ENCODE results near the gene ADGRF1. TPM values are rescaled to one million over a fixed set of nuclear protein-coding genes. Genes with fewer than 3 reads are reported as not detected.

The ADGRF1 gene
- polyA plus RNA-seq, 1 of the 3 experiments (the other 2 are of a cell fraction): not detected

DNA sequence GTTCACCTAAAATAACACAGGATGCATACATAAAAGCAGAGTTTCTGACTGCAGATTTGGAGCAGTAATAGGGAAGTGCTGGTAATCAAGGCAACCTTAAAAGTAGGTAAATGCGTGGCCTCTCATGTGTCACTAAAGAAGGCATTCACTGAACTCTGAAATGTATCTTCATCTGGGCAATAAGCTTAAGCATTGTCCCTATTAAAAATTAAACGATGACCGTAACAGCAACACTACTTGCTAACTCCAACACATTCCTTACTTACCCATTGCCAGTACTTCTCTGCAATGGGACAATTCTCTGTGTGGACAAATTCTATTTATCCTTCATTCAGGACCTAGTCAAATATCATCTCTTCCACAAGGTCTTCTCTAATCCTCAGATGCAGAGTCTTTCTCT, 19.9 kb downstream of the ADGRF1 start:
- WGBS (ENCODE audit: low lambda C conversion rate): 40% methylated on average over 3 of the region's 3 CpGs

More for the DNA sequence above, 19.9 kb downstream of the ADGRF1 start:
- Histone ChIP-seq H3K9me3 (no peaks in the 10 kb centered on the region), H3K9me2 (no peaks in the 10 kb centered on the region), H3K9ac (no peak overlapping the region), H3K4me1 (ENCODE audit: control insufficient read depth in 1 of 2, insufficient read depth in 2 of 2, low read depth in 1 of 2, low read length in 1 of 2) (no peaks in the 10 kb centered on the region), H3K4me3 (ENCODE audit: low read depth in 2 of 2, low read length in 1 of 2) (no peak overlapping the region), H3K4me2 (no peak overlapping the region), H4K20me1 (ENCODE audit: insufficient read depth) (no peaks in the 10 kb centered on the region), H3K36me3 (replicated peaks in 1 of 2; ENCODE audit: control insufficient read depth in 1 of 2, insufficient read depth in 2 of 2, low read length in 1 of 2) (no peaks in the 10 kb centered on the region), H3K27me3 (ENCODE audit: insufficient read depth) (no peaks in the 10 kb centered on the region; the same call in 1 of the 2 replicates), H2AFZ (ENCODE audit: low read depth) (no peak overlapping the region), H3K79me2 (ENCODE audit: insufficient read depth) (no peaks in the 10 kb centered on the region), H3F3A (replicated peaks; ENCODE audit: insufficient read depth) (no peaks in the 10 kb centered on the region), H3K27ac (ENCODE audit: low read depth in 2 of 2, low read length in 1 of 2) (no peak overlapping the region)
- no peak for TF ChIP-seq RFX5 (IDR thresholded peaks at IDR 0.05; ENCODE audit: low read length)
- no peak for TF ChIP-seq TAF1 (IDR thresholded peaks at IDR 0.05; ENCODE audit: borderline replicate concordance, low read depth, low read length)
- TF ChIP-seq RAD21 (IDR thresholded peaks at IDR 0.05; ENCODE audit: low read length): no peak
- TF ChIP-seq ELF1 (IDR thresholded peaks at IDR 0.05): no peak
- TF ChIP-seq, protein P1, sequence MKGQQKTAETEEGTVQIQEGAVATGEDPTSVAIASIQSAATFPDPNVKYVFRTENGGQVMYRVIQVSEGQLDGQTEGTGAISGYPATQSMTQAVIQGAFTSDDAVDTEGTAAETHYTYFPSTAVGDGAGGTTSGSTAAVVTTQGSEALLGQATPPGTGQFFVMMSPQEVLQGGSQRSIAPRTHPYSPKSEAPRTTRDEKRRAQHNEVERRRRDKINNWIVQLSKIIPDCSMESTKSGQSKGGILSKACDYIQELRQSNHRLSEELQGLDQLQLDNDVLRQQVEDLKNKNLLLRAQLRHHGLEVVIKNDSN (IDR thresholded peaks at IDR 0.05; ENCODE audit: borderline replicate concordance, low read depth): no peak
- TF ChIP-seq FOXJ3 (CRISPR knock-in tag; IDR thresholded peaks at IDR 0.05): no peak
- no peak for TF ChIP-seq NFIC (IDR thresholded peaks at IDR 0.05; ENCODE audit: borderline replicate concordance)
- TF ChIP-seq NRF1 (IDR thresholded peaks at IDR 0.05; ENCODE audit: low read depth, low read length): no peak
- no peak for TF ChIP-seq TEAD4 (IDR thresholded peaks at IDR 0.05; ENCODE audit: borderline replicate concordance, insufficient read depth)
- TF ChIP-seq, protein P2, sequence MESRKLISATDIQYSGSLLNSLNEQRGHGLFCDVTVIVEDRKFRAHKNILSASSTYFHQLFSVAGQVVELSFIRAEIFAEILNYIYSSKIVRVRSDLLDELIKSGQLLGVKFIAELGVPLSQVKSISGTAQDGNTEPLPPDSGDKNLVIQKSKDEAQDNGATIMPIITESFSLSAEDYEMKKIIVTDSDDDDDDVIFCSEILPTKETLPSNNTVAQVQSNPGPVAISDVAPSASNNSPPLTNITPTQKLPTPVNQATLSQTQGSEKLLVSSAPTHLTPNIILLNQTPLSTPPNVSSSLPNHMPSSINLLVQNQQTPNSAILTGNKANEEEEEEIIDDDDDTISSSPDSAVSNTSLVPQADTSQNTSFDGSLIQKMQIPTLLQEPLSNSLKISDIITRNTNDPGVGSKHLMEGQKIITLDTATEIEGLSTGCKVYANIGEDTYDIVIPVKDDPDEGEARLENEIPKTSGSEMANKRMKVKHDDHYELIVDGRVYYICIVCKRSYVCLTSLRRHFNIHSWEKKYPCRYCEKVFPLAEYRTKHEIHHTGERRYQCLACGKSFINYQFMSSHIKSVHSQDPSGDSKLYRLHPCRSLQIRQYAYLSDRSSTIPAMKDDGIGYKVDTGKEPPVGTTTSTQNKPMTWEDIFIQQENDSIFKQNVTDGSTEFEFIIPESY (IDR thresholded peaks at IDR 0.05; ENCODE audit: borderline replicate concordance, low read depth): no peak
- TF ChIP-seq, protein P3, sequence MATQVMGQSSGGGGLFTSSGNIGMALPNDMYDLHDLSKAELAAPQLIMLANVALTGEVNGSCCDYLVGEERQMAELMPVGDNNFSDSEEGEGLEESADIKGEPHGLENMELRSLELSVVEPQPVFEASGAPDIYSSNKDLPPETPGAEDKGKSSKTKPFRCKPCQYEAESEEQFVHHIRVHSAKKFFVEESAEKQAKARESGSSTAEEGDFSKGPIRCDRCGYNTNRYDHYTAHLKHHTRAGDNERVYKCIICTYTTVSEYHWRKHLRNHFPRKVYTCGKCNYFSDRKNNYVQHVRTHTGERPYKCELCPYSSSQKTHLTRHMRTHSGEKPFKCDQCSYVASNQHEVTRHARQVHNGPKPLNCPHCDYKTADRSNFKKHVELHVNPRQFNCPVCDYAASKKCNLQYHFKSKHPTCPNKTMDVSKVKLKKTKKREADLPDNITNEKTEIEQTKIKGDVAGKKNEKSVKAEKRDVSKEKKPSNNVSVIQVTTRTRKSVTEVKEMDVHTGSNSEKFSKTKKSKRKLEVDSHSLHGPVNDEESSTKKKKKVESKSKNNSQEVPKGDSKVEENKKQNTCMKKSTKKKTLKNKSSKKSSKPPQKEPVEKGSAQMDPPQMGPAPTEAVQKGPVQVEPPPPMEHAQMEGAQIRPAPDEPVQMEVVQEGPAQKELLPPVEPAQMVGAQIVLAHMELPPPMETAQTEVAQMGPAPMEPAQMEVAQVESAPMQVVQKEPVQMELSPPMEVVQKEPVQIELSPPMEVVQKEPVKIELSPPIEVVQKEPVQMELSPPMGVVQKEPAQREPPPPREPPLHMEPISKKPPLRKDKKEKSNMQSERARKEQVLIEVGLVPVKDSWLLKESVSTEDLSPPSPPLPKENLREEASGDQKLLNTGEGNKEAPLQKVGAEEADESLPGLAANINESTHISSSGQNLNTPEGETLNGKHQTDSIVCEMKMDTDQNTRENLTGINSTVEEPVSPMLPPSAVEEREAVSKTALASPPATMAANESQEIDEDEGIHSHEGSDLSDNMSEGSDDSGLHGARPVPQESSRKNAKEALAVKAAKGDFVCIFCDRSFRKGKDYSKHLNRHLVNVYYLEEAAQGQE (IDR thresholded peaks at IDR 0.05; ENCODE audit: low read depth, low read length): no peak
- no peak for TF ChIP-seq SMC3 (IDR thresholded peaks at IDR 0.05; ENCODE audit: low read depth, low read length)
- no peak for TF ChIP-seq FOSL2 (IDR thresholded peaks at IDR 0.05; ENCODE audit: borderline replicate concordance, low read depth)
- TF ChIP-seq, protein P4, sequence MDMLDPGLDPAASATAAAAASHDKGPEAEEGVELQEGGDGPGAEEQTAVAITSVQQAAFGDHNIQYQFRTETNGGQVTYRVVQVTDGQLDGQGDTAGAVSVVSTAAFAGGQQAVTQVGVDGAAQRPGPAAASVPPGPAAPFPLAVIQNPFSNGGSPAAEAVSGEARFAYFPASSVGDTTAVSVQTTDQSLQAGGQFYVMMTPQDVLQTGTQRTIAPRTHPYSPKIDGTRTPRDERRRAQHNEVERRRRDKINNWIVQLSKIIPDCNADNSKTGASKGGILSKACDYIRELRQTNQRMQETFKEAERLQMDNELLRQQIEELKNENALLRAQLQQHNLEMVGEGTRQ (IDR thresholded peaks at IDR 0.05; ENCODE audit: borderline replicate concordance, low read depth, low read length): no peak
- no peak for TF ChIP-seq MEF2A (IDR thresholded peaks at IDR 0.05; ENCODE audit: borderline replicate concordance, low read depth)
- TF ChIP-seq, protein P5, sequence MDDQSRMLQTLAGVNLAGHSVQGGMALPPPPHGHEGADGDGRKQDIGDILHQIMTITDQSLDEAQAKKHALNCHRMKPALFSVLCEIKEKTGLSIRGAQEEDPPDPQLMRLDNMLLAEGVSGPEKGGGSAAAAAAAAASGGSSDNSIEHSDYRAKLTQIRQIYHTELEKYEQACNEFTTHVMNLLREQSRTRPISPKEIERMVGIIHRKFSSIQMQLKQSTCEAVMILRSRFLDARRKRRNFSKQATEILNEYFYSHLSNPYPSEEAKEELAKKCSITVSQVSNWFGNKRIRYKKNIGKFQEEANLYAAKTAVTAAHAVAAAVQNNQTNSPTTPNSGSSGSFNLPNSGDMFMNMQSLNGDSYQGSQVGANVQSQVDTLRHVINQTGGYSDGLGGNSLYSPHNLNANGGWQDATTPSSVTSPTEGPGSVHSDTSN (IDR thresholded peaks at IDR 0.05): no peak
- DNase-seq: no peak
- ChIA-PET POLR2A (no interaction called here), CTCF (no interaction called here)
